ENCODE results near the gene ASCC3.
A peak's percentile ranks its signal among the peaks of the same experiment; 100 is the strongest.

The ASCC3 gene

GRCh38 chr6:100801036-100801435 is 80.1 kb downstream of the ASCC3 start:
- no peak for DNase-seq (ENCODE audit: low spot score)
- no peak for TF ChIP-seq CTCF (conservative IDR thresholded peaks at IDR 0.05; ENCODE audit: low read depth)
- no peak overlapping the region for H3K27ac ChIP-seq
- CTCF ChIA-PET, result interaction anchor here (0.5 kb wide), 1 partner anchor 34 kb away, joined by 4 read pairs; no protein-coding TSS in a partner anchor
- POLR2A ChIA-PET (ENCODE audit: low non-redundant PET), result no interaction called here

- POLR2A ChIA-PET (ENCODE audit: low non-redundant PET), result no interaction called here
- TF ChIP-seq CTCF (conservative IDR thresholded peaks at IDR 0.05; ENCODE audit: low read depth), result no peak
- no peak overlapping the region for H3K27ac ChIP-seq
- CTCF ChIA-PET, result interaction anchor here (0.8 kb wide), 1 partner anchor 45 kb away, joined by 5 read pairs; no protein-coding TSS in a partner anchor
- no peak for DNase-seq (ENCODE audit: low spot score)
Measured at GRCh38 chr6:100796049-100796823, 84.9 kb downstream of the ASCC3 start.

- H3K27ac ChIP-seq, result no peak overlapping the region
- DNase-seq (ENCODE audit: low spot score), result no peak
- CTCF ChIA-PET, result no interaction called here
- no peak for TF ChIP-seq CTCF (conservative IDR thresholded peaks at IDR 0.05; ENCODE audit: low read depth)
- POLR2A ChIA-PET (ENCODE audit: low non-redundant PET), result no interaction called here
Measured at GRCh38 chr6:100790084-100790483, 91.0 kb downstream of the ASCC3 start.

- H3K27ac ChIP-seq, result no peak overlapping the region
- CTCF ChIA-PET, result interaction anchor here (0.7 kb wide), 1 partner anchor 165 kb away, joined by 3 read pairs; no protein-coding TSS in a partner anchor
- POLR2A ChIA-PET (ENCODE audit: low non-redundant PET), result no interaction called here
- no peak for TF ChIP-seq CTCF (conservative IDR thresholded peaks at IDR 0.05; ENCODE audit: low read depth)
- no peak for DNase-seq (ENCODE audit: low spot score)
Measured at GRCh38 chr6:100785982-100786381, 95.1 kb downstream of the ASCC3 start.

GRCh38 chr6:100780648-100781047 is 100.5 kb downstream of the ASCC3 start:
- H3K27ac ChIP-seq, result no peak overlapping the region
- ChIA-PET CTCF (no interaction called here), POLR2A (ENCODE audit: low non-redundant PET) (no interaction called here)
- no peak for TF ChIP-seq CTCF (conservative IDR thresholded peaks at IDR 0.05; ENCODE audit: low read depth)
- DNase-seq (ENCODE audit: low spot score), result peak; percentile 1

- TF ChIP-seq CTCF (conservative IDR thresholded peaks at IDR 0.05; ENCODE audit: low read depth), result peak; percentile 29; the same call in 1 of the 2 replicates
- ChIA-PET CTCF (interaction anchor here (0.6 kb wide), 1 partner anchor 1243 kb away, joined by 3 read pairs; no protein-coding TSS in a partner anchor), POLR2A (ENCODE audit: low non-redundant PET) (no interaction called here)
- H3K27ac ChIP-seq, result no peak overlapping the region
- no peak for DNase-seq (ENCODE audit: low spot score)
Measured at GRCh38 chr6:100775667-100776066, 105.5 kb downstream of the ASCC3 start.
